K562 (cell line): ENCODE results near the gene FGF22. TPM values are rescaled to one million over a fixed set of nuclear protein-coding genes. Genes with fewer than 3 reads are reported as not detected.

ENCODE experiments used
- AFF4 ChIP-seq: sonication (generic); formaldehyde crosslinking; IDR thresholded peaks from 2 replicates; pipeline ENCODE4 v1.8.0; 2023; ENCODE audit warnings: mild to moderate bottlenecking, missing genetic modification reagents
- CEBPZ ChIP-seq: fragments of 150-350 bp; IDR thresholded peaks from 2 replicates; pipeline ENCODE4 v1.6.1; 2014; ENCODE audit warnings: low read depth, mild to moderate bottlenecking, low read length, borderline replicate concordance
- CREB3 ChIP-seq: fragments of 450-650 bp; conservative IDR thresholded peaks from 2 replicates; pipeline ENCODE4 v1.6.1; 2016; ENCODE audit warnings: missing genetic modification characterization, low read depth, mild to moderate bottlenecking, missing compliant biosample characterization, moderate library complexity
- CTBP1 ChIP-seq: fragments of 450-650 bp; IDR thresholded peaks from 2 replicates; pipeline ENCODE4 v1.6.1; 2016; ENCODE audit warnings: borderline replicate concordance
- E4F1 ChIP-seq: fragments of 250-450 bp; sonication (Bioruptor Pico); IDR thresholded peaks from 2 replicates; pipeline ENCODE4 v1.5.0; 2021; ENCODE audit warnings: mild to moderate bottlenecking, borderline replicate concordance
- FOXP1 ChIP-seq: sonication (generic); formaldehyde crosslinking; IDR thresholded peaks from 2 replicates; pipeline ENCODE4 v1.8.0; 2022; ENCODE audit warnings: mild to moderate bottlenecking, missing genetic modification reagents
- SAFB2 ChIP-seq: fragments of 200-400 bp; formaldehyde crosslinking; IDR thresholded peaks from 2 replicates; pipeline ENCODE4 v1.6.1; 2018; ENCODE audit warnings: borderline replicate concordance, low read length, low read depth, moderate library complexity; ENCODE audit not compliant: severe bottlenecking
- WHSC1 ChIP-seq: IDR thresholded peaks from one replicate; pipeline ENCODE4 v1.6.1; 2012; ENCODE audit warnings: low read length, control low read depth, inconsistent platforms
- ZNF143 ChIP-seq: sonication (generic); formaldehyde crosslinking; IDR thresholded peaks from 2 replicates; pipeline ENCODE4 v1.9.0; 2022; ENCODE audit warnings: mild to moderate bottlenecking, missing genetic modification reagents
- ZNF23 ChIP-seq: fragments of 250-450 bp; sonication (Bioruptor Pico); IDR thresholded peaks from 2 replicates; pipeline ENCODE4 v1.4.0; 2020; ENCODE audit warnings: mild to moderate bottlenecking
- polyA plus RNA-seq, 8 experiments: library from polyadenylated mRNA; depleted of rRNA in 4 of 8; stranded (reverse) in 5 of 8; unstranded in 3 of 8; fragments of >200 nt; fragmentation: Nextera tagmentation in 2 of 8; fragmentation: Illumina TruSeq in 1 of 8; extraction: Ambion mirVana in 2 of 8; extraction: Trizol in 1 of 8; gene quantifications; 2 replicates each; pipeline versions ENCODE4 v1.2.1 to v1.2.3, GENCODE V29; 2011 to 2014; ENCODE audit warnings: inconsistent platforms in 1 of 8, missing spikeins in 1 of 8
- total RNA-seq, 7 experiments: library from RNA; depleted of rRNA in 6 of 7; stranded (reverse); fragments of >200 nt in 6 of 7; fragmentation: Illumina TruSeq in 2 of 7; extraction: Trizol in 2 of 7; gene quantifications; 2 replicates each; pipeline versions ENCODE4 v1.2.1 to v1.2.3, GENCODE V29; 2011 to 2021; ENCODE audit warnings: low replicate concordance in 1 of 7

The FGF22 gene
- total and polyA plus RNA-seq, 9 of the 15 experiments (the other 6 are each of a cell fraction or from before 2014, with no cell fraction given): 0.14 to 2.2 (median 0.86) TPM; not detected in 4

GRCh38 chr19:591099-591958, 48.4 kb upstream of the FGF22 start (continued):
- TF ChIP-seq SAFB2: no peak
- TF ChIP-seq CEBPZ: no peak
- TF ChIP-seq E4F1 (CRISPR knock-in tag): no peak
- 0 out of 2 replicates have a peak, but pooled peaks have one; percentile 43 for TF ChIP-seq FOXP1 (CRISPR knock-in tag)
- no peak for TF ChIP-seq CREB3
- no peak for TF ChIP-seq ZNF23 (CRISPR knock-in tag)
- TF ChIP-seq ZNF143 (CRISPR knock-in tag): no peak
- peak; percentile 73; the same call in 1 of the 2 replicates for TF ChIP-seq AFF4
- TF ChIP-seq CTBP1: no peak
- no peak for TF ChIP-seq WHSC1
